CD4-positive, alpha-beta T cell treated with Interferon alpha-2 for 1 hour (primary cell): Measurements from ENCODE around the gene PPP1R14C.

Experiments used
- DNase-seq, 2 donors: peaks; one replicate each; pipeline ENCODE4 v3.0.0-alpha.2; 2020 to 2022

The PPP1R14C gene

GRCh38 chr6:150196942-150197745, 54.3 kb downstream of the PPP1R14C start:
- no peak for DNase-seq

GRCh38 chr6:150198532-150198931, 55.7 kb downstream of the PPP1R14C start:
- no peak for DNase-seq

- DNase-seq, result no peak
These were observed 56.4 kb downstream of the PPP1R14C start for GRCh38 chr6:150199241-150199640.

- no peak for DNase-seq
These were observed 57.7 kb downstream of the PPP1R14C start for GRCh38 chr6:150200428-150201100.

- no peak for DNase-seq
These were observed 58.4 kb downstream of the PPP1R14C start for GRCh38 chr6:150201285-150201684.

- no peak for DNase-seq
These were observed 59.0 kb downstream of the PPP1R14C start for GRCh38 chr6:150201772-150202329.

GRCh38 chr6:150202404-150202803, 59.6 kb downstream of the PPP1R14C start:
- no peak for DNase-seq

GRCh38 chr6:150202934-150203333, 60.1 kb downstream of the PPP1R14C start:
- DNase-seq, result no peak

GRCh38 chr6:150203378-150203777, 60.5 kb downstream of the PPP1R14C start:
- no peak for DNase-seq

GRCh38 chr6:150203871-150204545, 61.2 kb downstream of the PPP1R14C start:
- no peak for DNase-seq

- DNase-seq, result no peak
These were observed 62.0 kb downstream of the PPP1R14C start for GRCh38 chr6:150204705-150205472.

- DNase-seq, result no peak
These were observed 65.2 kb downstream of the PPP1R14C start for GRCh38 chr6:150207931-150208570.

- DNase-seq, result no peak
These were observed 65.9 kb downstream of the PPP1R14C start for GRCh38 chr6:150208611-150209352.

- no peak for DNase-seq
These were observed 66.6 kb downstream of the PPP1R14C start for GRCh38 chr6:150209415-150209814.

- DNase-seq, result no peak
These were observed 69.1 kb downstream of the PPP1R14C start for GRCh38 chr6:150211700-150212511.

- DNase-seq, result no peak
These were observed 69.9 kb downstream of the PPP1R14C start for GRCh38 chr6:150212778-150213177.

GRCh38 chr6:150213301-150213700, 70.5 kb downstream of the PPP1R14C start:
- DNase-seq, result no peak

GRCh38 chr6:150214310-150214709, 71.5 kb downstream of the PPP1R14C start:
- no peak for DNase-seq

- DNase-seq, result no peak
These were observed 78.0 kb downstream of the PPP1R14C start for GRCh38 chr6:150220634-150221551.
